Measurements from ENCODE around the gene SRRM4.
"Not testable (repeated sequence)": the region's sequence is repeated elsewhere in the genome, so short reads cannot be mapped to it uniquely, and the experiment has no call there.

SRRM4 gene

DNA sequence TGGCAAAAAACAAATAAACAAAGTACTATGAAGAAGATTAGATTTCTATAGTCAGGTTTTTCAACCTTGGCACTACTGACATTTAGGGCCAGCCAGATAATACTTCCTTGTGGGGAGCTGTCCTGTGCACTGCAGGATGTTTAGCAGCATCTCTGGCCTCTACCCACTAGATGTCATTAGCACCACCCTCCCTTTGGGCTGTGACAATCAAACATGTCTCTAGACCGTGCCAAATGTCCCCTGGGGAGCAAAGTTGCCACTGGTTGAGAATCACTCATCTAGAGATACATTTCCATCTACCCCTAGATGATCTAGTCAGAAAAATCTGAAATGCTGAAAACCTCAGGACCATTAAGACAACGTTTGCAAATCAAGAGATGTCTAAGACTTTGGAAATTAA, 29.9 kb downstream of the SRRM4 start:
- no peak for DNase-seq (ENCODE audit: low read depth)

DNA sequence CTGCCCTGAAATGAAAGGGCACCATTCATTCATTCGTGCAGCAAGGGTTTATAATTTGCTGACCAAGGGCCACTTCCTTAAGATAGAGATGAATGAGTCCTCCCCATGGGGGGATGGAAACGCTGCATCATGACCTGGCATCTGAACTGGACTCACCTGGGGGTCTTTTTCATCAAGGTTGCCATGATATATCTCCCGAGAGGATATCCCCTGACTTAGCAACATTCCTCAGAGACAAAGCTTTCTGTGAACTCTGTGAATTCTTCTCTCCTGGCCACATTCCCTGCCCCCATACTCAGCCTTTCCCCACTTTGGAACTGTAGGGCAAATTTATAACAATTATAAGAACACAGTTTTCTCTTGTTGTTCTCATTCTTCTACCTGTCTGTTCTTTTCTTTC, 30.8 kb downstream of the SRRM4 start:
- no peak for DNase-seq (ENCODE audit: low read depth)

DNA sequence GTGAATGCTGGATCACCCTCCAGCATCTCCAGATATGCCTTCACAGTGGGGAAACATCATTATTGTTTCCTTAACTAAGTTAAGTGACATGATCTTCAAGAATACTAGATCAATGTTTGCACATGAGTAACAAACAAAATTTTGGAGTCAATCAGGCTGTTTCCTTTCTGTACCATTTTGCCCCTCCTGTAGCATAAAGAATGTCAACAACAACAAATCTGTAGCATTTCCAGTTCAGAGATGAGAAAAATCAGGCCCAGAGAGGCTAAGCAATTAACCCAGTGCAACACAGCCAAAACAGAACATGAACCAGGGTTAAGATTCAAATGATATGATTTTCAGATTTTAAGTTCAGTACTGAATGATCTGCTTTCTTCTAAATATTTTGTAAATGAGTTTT, 31.7 kb downstream of the SRRM4 start:
- no peak for DNase-seq (ENCODE audit: low read depth)

DNA sequence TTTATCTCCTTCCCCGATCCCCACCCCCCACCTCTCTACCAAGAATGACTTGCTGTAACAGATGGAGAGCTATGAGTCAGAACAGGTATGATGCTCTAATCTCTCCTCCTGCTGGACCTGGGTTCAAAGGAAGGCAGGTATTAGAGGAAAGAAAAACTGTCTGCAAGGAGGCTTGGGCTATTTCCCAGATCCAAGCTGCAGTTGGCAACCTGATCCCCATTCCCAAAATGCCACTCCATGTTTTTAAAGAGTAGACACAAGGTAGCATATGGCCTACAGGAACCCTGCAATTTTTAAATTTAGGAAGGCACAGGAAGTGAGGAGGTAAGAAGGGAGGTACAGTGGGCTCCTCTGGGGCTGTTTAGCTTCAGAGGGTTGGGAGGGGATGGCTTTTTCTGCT, 33.0 kb downstream of the SRRM4 start:
- no peak for DNase-seq (ENCODE audit: low read depth)

DNA sequence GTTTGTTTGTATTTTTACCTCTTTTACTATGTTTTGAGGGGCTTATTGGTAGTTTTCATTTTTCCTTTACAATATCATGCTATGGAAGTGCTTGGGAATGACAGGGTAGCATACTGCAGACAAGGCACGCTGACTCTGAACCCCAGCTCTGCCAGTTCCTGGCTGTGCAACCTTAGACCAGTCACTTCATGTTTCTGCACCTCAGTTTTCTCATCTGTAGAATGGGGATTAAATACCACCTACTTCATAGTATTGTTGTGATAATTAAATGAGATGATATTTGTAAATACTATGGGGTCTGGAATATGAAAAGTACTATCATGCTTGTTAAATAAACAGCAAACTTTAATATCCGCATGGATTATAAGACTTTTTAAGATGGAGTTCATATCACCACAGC, 35.4 kb downstream of the SRRM4 start:
- no peak for DNase-seq (ENCODE audit: low read depth)

DNA sequence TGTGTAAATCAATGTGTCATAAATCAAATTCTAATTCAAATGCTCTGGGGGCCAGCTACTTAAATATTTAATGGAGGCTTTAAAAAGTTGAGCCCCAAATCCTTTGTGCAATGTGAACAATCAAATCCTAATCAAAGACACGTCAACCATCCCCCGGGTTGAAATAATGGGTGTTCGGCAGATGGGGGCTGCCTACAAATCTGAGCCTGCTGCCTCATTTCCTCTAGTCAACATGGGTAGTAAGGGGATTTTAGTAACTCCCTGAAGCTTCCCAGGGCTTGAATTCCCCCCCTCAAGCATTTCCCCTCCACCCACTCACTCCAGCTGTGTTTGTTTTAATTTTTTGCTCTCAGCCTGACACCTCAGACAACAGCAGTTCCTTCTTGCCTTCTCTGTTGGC, 37.8 kb downstream of the SRRM4 start:
- DNase-seq (ENCODE audit: low read depth) = no peak

DNA sequence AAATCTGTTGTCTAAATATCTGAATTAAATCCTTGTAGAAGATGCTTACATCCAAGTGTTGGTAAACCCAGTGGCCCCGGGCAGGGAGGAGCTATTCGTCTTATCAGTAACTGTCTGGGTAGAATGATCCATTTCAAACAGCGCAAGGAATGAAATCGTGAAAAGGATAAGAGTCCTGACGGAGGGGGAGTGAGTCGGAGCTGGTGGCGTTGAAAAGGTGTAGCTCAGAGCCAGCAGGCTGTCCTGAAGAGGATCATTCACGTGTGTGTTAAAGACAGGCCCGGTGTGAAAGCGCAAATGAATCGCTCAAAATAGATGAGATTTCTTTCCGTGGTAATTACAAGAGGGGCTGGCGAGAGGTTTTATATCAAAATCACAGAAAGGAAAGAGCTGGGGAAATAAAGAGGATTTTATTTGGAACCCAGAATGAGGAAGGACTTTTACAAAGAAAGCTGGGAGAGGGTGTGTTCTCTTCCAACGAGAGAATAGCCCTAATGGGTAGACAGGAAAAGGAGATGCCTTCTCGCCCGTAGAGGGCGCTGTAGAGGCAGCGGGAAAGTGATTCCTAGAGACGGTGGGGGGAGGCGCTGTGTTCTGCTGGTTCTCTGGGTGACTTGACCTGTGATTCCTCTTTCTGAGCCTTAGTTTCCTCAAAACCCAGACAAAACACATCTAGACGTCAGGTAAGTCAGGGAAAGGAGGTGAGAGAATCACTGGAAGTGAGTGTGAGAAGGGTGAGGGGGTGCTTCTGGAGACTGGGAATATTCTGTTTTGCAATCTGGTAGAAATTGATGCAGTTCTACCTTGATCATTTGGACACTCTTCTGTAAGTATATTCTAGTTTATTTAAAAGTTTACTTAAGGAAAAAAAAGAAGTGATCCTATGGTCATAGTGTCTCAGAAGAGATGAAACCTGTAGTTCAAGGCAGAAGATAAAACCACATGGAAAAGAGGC, 39.3 kb downstream of the SRRM4 start:
- no peak for DNase-seq (ENCODE audit: low read depth)

DNA sequence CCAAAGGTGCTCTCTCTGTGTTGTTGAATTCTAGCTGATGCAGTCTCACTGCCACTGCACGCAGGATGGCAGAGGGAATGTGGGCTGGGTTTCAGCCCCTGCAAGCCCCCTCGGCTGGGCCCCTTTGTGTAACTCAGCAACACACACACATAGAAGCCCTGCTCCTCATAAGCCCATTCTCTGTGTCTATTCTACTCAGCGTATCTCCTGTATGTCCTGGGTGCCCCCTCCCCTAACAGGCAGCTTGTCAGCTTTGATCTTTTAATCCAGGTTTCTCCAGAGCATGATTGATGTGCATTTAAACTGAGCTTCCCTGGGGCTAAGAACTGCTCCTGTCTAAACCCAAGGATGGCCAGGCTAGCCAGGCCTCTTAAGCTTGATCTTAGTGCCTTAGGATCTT, 43.0 kb downstream of the SRRM4 start:
- DNase-seq (ENCODE audit: low read depth) = no peak

DNA sequence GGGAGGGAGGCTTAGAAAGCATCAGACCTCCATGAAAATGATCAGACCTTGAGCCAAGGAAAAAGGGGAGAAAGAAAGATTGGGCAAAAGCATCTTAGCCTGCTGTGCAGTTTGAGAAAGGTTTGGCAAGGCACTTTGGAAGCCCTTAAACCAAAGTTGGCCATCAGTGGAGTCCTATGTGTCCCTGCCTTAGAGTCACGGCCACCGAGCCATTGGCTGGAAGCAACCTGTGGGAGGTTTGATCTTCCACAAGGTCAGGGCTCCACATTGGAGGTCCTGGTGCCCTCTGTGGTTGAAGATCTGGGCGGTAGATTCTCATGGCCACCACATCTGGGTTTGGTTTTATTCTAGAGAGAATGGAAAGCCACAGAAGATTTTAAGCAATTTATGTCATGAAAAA, 44.4 kb downstream of the SRRM4 start:
- DNase-seq (ENCODE audit: low read depth) = no peak

DNA sequence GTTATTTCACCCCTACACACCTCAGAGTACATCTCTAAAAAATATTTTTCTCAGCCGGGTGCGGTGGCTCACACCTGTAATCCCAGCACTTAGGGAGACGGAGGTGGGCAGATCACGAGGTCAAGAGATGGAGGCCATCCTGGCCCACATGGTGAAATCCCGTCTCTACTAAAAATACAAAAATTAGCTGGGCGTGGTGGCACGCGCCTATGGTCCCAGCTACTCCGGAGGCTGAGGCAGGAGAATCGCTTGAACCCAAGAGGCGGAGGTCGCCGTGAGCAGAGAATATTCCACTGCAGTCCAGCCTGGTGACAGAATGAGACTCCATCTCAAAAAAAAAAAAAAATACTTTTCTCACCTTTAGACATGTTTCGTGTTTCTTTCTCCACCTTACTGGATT, 52.0 kb downstream of the SRRM4 start:
- not testable (repeated sequence) for DNase-seq (ENCODE audit: low read depth)

DNA sequence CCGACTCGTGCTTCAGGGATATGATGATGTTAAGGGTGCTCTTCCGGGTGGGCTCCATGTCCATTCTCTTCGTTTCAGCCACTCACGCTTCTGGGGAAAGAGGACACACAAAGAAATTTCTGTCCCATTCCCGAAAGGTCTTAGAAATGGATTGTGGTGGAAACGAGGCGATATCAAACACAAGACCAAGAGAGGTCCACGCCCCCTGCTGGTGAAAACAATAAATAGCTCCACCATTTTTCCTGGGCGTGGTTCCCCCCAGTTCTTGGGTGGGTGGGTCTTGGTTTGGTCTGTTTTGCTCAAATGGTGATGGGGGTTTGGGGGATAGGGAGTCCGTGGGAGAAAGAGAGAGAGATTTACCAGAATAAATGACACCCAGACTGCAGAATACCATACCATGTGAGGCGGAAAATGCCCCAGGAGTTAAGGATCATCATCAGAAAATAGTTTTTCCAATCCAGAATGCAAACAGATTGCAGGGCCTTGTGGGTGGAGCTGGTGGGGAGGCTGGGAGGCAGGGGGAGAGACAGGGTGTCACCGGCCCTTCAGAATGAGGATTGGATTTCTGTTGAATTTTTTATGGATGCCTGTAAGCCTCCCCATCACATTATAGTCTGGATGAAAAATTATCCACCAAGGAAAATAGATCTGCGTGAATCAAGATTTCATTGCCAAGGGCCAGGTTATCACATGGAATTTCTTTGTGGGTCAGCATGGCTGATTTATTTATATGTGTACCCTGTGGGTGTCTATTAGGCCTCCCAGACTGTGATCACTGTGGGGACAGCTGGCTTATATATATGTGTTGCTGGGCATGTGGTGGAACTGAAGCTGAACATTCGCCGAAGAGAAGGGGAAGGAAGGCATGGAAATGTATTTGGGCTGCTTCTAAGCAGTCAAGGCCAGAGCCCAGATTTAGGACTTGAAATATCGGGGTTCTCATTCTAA, 55.8 kb downstream of the SRRM4 start:
- no peak for DNase-seq (ENCODE audit: low read depth)

DNA sequence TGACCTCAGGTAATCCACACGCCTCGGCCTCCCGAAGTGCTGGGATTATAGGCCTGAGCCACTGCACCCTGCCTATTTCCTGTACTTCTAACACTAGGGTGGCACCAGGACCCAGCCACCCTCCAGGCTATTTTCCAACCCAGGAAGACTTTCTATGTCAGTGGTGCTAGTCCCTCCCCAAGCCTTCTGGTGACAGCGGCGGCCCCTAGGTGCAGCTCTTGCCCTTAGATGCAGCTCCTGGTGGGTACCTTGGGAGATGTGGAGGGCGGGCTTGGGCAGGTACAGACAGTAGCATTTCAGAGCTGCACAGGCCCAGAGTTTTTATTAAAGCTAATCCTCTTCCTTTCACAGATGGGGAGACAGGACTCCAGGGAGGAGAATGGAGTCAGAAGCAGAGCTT, 62.8 kb downstream of the SRRM4 start:
- no peak for DNase-seq (ENCODE audit: low read depth)

DNA sequence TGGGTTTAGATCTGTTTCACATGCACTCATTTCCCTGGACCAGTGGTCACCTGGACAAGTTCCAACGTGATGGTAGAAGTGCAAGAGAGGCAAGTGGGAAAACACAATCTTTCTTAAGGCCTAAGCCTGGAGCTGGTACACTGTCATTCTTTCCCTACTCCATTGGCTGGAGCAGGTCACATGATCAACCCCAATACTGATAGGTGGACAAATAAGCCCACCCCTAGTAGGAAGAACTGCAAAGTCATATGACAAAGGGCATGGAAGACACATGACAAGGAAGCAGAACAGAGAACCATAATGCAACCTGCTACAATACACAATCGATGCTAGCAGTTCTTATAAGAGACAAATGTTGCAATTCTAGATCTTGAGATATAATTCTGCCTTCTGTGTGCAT, 66.3 kb downstream of the SRRM4 start:
- no peak for DNase-seq (ENCODE audit: low read depth)

DNA sequence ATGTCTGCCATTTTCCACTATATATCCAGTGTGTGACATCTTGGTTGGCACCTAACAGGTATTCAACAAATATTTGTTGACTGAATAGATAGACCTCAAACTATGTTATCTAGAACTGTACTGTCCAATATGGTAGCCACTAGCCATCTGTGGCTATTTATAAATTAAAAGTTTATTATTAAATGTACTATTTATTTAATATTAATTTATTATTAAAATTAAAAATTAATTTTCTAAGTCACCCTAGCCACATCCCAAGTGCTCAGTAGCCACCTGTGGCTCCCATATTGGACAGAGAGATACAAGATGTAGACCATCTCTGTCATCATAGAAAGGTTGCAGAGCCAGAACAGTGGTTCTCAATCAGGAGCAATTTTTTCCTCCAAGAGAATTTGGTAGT, 69.3 kb downstream of the SRRM4 start:
- no peak for DNase-seq (ENCODE audit: low read depth)

DNA sequence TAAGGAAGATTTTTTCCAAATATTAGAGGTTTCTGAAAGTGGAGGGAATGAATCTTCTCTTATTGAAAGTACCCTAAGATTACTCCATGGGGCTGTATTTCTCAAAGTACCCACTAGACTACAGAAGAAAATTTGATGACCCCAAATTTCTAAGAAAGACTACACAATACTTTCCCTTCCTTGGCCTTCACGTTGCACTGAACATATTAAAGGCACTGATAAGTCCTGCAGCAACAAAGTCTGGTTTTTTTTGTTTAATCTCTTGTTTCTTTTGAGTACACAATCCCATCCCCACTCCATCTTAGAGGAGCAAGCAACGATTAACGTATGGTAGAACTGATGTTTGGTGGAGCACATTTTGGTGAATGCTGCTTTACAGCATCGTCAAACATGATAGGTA, 70.1 kb downstream of the SRRM4 start:
- no peak for DNase-seq (ENCODE audit: low read depth)

DNA sequence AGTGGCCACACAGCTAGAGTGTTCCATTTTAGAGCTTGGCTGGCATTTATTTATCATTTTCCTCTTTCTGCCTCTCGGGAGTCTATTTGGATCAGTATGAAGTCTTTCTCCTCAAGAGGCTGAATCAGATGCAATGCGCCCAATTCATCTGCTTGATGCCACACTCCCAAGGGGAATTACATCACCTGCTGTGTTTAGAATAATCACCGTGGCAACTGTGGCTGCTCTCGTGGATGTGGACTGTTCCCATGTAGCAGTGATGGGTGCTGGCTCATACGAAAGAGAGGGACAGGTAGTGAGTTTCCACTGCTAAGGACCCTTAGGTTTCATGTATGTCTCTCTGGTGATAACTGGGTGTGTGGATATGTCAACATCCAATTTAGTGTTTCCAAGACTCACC, 70.7 kb downstream of the SRRM4 start:
- DNase-seq (ENCODE audit: low read depth) = no peak

DNA sequence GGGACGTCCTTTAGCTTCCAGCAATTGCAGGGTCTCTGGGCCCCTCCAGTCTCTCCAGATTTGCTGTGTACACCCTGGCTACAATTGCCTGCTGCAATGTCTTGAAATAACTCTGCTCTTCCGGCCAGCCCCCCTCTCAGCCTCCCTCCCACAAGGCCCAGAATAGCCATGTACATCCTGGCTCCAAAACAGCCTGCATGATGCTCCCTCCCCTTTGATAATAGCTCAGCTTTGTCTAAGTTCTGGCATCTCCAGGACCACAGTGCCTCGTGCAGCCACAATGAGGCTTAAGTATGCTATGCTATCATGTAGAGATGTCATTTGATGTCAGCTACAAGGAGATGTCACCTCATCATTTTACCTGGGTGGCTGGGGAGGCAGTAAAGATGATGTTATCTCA, 74.6 kb downstream of the SRRM4 start:
- no peak for DNase-seq (ENCODE audit: low read depth)

DNA sequence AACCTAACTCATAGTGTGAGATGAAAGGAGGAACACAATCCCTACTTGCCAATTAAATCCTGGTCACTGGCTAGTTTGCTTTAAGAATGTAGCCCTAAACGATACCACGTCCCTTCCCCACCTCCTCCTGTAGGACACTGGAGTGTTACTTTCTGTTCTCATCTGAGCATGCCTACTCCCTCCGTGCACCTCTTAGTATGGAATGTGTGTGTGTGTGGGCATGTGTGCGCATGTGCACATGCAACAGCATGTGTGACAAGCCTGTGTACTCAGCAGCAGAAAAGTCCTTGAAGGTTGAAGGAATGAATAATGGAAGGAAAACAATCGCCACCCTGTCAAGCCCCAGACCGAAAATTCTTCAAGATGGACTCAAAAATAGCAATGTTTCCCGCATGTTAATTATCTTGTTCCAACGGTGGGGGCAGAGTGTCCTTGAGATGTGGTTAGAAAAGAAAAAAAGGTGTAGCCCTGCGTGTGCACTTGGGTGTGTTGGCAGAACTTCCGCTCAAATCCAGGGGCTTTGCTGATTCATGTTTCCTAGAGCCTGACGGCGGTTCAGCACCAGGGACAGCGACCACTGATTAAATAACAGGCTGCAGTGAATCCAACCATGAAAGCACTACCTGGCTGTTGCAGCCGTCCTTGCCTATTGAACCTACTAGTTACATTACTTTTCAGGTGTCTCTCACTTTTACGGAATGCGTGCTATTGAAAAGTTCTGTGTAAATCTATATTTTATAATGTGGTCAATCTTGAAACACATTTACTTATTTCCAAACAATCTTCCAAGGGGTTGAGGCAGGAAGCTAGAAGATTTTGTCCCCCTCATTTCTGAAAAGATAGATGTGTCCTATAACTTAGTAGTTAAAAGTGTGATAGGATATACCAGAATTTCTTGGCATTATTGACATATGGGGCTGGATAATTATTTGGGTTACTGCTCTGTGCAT, 79.8 kb downstream of the SRRM4 start:
- no peak for DNase-seq (ENCODE audit: low read depth)

DNA sequence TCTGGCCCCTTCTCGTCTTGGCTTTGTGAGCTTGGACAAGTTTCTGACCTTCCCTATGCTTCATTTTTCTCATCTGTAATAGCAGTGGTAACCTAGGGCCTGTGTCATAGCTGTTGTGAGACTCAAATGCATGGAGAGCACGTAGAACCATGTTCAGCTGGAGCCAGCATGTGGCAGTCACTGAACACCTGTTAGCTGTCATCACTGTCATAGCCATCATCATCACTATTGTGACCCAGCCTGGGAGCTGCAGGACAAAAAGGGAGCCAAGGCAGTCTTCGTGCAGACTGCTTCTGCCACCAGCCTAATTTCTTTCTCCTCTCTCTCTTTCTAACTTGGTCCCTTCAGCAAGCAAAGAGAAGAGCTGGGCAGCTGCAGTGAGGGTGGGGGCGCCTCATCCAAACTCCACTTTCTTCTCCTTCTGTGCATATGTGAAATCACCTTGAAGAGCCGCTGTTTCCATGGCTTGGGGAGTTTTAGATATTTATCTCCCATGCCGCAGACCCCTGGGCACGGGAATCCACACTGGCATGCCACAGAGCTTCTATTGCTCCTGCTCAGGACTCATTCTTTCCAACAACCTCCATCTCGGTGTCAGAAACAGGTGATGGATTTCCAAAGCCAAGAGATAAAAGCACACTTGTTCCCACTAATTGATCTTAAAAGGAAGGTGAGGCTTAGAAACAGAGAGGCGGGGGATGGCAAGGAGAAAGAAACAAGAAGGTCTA, 87.0 kb downstream of the SRRM4 start:
- DNase-seq (ENCODE audit: low read depth) = no peak

DNA sequence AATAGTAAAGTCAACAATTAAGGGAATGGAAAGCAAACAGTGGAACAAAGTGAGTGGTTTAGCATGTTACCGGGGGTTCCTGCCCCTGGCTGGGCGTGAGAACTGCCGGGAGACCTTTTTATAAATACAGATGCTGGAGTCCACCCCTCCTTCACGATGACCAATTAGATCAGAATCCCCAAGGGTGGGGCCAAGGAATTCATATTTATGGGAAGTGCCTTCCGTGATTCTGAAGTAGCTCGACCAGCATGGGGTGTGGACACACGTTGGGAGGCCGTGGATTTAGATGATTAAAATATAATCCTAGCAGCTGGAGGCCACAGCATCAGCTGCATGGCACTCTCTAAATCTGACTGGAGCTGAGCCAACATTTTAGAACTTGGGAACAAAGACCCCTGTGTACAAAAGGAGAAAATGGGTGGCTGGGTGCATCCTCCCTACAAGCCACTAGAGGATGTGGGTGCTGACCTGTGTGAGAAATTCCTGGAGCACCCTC, 87.9 kb downstream of the SRRM4 start:
- DNase-seq (ENCODE audit: low read depth) = no peak

DNA sequence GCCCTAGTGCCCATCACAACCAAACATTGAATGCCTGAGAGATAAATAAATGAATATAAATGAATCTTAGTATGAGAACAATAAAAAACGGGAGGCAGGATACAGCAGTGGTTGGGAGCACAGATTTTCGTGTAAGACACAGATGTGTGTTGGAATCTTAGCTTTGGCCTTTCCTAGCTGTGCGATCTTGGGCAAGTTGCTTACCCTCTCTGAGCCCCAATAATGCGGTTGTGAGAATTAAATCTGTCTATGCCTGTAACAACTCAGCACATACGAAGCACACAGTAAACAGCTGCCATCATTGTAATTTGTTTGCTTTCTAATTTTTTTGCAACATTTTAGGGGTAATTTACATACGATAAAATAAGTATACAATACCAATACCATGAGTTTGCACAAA, 89.8 kb downstream of the SRRM4 start:
- no peak for DNase-seq (ENCODE audit: low read depth)
